Thoracic aorta endothelial cell (primary cell): ENCODE results near the gene NLRP8. TPM values are rescaled to one million over a fixed set of nuclear protein-coding genes. Genes with fewer than 3 reads are reported as not detected.

Experiments
- total RNA-seq: library from RNA; depleted of rRNA; stranded (reverse); fragments of >200 nt; gene quantifications from 2 replicates; pipeline ENCODE4 v1.2.3, GENCODE V29; 2012

NLRP8 gene
- not detected in 2 replicates for total RNA-seq

DNA sequence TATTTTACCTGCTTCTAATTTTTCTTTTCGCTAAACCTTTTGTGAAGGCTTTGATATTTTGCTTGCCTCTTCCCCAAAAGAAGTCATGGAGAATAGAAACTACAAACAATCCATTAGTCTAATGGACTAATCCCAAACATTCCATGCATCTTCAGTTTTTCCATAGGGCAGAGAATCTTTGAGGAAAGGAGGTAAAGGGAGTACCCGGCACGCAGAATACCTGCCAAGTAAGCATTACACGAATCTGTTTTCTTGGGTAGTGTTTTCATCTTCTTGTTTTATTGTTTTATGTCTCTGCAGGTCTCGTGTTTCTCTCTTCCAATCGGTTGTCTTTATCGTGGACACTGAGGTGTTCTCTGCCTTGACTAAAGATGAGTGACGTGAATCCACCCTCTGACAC is at the start of gene NLRP8:
Gene NLRP8, plus strand, starts transcription at position 301 of the 400 bp plus-strand sequence.

DNA sequence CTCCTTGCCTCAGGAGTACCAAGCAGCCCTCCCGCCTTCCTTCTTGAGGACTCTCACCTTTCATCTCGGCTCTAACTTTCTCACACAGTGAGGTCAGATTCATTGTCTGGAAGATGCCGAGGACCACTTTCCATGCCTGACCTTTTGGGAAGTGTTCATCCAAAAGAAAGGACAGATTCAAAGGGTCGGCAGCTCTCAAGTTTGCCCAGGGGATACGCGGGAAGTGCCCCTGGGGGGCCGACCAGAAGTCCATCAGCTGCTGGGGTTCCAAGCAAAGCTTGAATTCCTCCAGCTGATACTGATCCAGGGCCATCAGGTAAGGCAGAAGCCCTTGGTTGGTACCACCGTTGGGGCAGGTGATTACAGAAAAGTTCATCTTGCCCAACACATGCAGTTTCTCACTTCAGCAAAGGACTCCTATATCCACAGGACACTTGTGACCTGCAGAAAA is 15.7 kb upstream of the NLRP8 start, which contains the start of gene NLRP13:
Gene NLRP13, minus strand, starts transcription at position 401 of the 451 bp plus-strand sequence. Its CDS starts 25 bp downstream, at position 376.

DNA sequence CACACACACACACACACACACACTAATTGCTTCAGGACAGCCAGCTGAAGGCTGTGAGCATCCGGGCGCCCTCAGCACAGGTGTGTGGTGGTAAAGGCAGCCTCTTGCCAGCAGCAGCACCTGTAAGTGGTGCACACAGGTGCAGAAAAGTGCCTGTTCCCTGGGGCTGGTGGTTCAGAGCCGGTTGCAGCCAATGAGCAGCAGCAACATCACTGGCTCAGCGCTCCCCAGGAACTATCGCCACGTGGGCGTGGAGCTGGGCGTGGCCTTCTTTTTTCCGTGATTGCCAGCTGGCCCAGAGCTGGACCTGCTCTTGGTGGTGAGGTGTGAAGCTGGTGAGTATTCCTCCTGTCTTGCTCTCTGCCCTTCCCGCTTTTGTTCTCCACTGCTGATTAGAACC is 38.9 kb downstream of the NLRP8 start, which contains the start of gene NLRP5:
Gene NLRP5, plus strand, starts transcription at position 289 of the 400 bp plus-strand sequence.

Other genes starting within 250 kb of the NLRP8 start
- not detected in 2 replicates for gene NLRP9, start 209.4 kb upstream of the NLRP8 start, total RNA-seq
- gene RFPL4A, start 188.7 kb upstream of the NLRP8 start, total RNA-seq, result not detected in 2 replicates
- gene RFPL4AL1, start 178.7 kb upstream of the NLRP8 start, total RNA-seq, result 0.13 TPM in 1 of 2 replicates, not detected in the other
- not detected in 2 replicates for gene NLRP11, start 115.8 kb upstream of the NLRP8 start, total RNA-seq
- gene NLRP4, start 111.3 kb upstream of the NLRP8 start, total RNA-seq, result not detected in 2 replicates
- gene NLRP13, start 15.5 kb upstream of the NLRP8 start, total RNA-seq, result not detected in 2 replicates
- not detected in 2 replicates for gene NLRP5, start 38.9 kb downstream of the NLRP8 start, total RNA-seq
- 21.0 and 23.7 TPM in 2 replicates for gene ZNF787, start 173.5 kb downstream of the NLRP8 start, total RNA-seq
- 12.0 and 16.5 TPM in 2 replicates for gene ZNF444, start 193.5 kb downstream of the NLRP8 start, total RNA-seq
- gene GALP, start 228.2 kb downstream of the NLRP8 start, total RNA-seq, result not detected in 2 replicates
- 0.13 TPM in 1 of 2 replicates, not detected in the other for gene ZSCAN5B, start 250.0 kb downstream of the NLRP8 start, total RNA-seq